Ovary (tissue), 9 donors: ENCODE results near the gene C2orf80. TPM values are rescaled to one million over a fixed set of nuclear protein-coding genes. Genes with fewer than 3 reads are reported as not detected.
A peak's percentile ranks its signal among the peaks of the same experiment; 100 is the strongest.
"Not testable (repeated sequence)": the region's sequence is repeated elsewhere in the genome, so short reads cannot be mapped to it uniquely, and the experiment has no call there.

Source experiments
- DNase-seq, 5 donors: peaks; one replicate each; pipeline ENCODE4 v3.0.0-alpha.2; 2019 to 2020
- H3K27ac ChIP-seq, 2 donors: fragments of 200-600 bp; one replicate each; pipeline versions ENCODE4 v1.5.1 to v1.8.0; 2019 to 2022
- H3K27me3 ChIP-seq: fragments of 200-600 bp; one replicate; pipeline ENCODE4 v1.8.0; 2022
- H3K36me3 ChIP-seq: fragments of 200-600 bp; sonication (generic); one replicate; pipeline ENCODE4 v1.5.1; 2019
- H3K4me1 ChIP-seq: one replicate; pipeline ENCODE4 v1.8.1; 2013; ENCODE audit warnings: mild to moderate bottlenecking, moderate library complexity; ENCODE audit not compliant: insufficient read depth
- H3K4me3 ChIP-seq: fragments of 200-600 bp; sonication (generic); one replicate; pipeline ENCODE4 v1.5.1; 2017
- H3K9me3 ChIP-seq, 2 donors: fragments of 200-600 bp in 1 of 2; sonication (generic) in 1 of 2; one replicate each; pipeline versions ENCODE4 v1.5.1 to v1.8.1; 2013 to 2019; ENCODE audit warnings: mild to moderate bottlenecking in 1 of 2, moderate library complexity in 1 of 2
- EP300 ChIP-seq: sonication (generic); formaldehyde crosslinking; IDR thresholded peaks from one replicate; pipeline ENCODE4 v1.6.1; 2017; ENCODE audit warnings: antibody characterized with exemption
- POLR2A ChIP-seq: fragments of 450-650 bp; IDR thresholded peaks from one replicate; pipeline ENCODE4 v1.6.1; 2017; ENCODE audit warnings: antibody characterized with exemption, mild to moderate bottlenecking, moderate library complexity
- WGBS, 3 donors: extraction: QIAGEN DNeasy Blood & Tissue Kit in 1 of 3; methylation state at CpG; one replicate each; pipeline versions ENCODE4 v1.1.5 to v1.1.7; 2013 to 2017; 5-methylcytosine and 5-hydroxymethylcytosine counted together
- intact Hi-C, 4 donors: fragments of 100-400 bp; cut with DNase I; formaldehyde crosslinking; loops; one replicate each; pipeline versions ENCODE4 v1.11.0 to v1.15.1; 2022 to 2023
- polyA plus RNA-seq, 2 donors: library from polyadenylated mRNA; stranded (reverse); fragments of 200-250 nt in 1 of 2; fragments of 350-450 nt in 1 of 2; fragmentation: Illumina TruSeq in 1 of 2; extraction: RNeasy Lipid Tissue Mini Kit (QIAGEN cat#74804) in 1 of 2; gene quantifications; one replicate each; pipeline ENCODE4 v1.2.3, GENCODE V29; 2013 to 2014
- total RNA-seq, 7 donors: library from RNA; depleted of rRNA in 2 of 7; stranded (reverse); fragments of >200 nt in 2 of 7; fragmentation: NEBNext Ultra II Directional in 3 of 7; extraction: Animal tissue kit (Norgen Biotek cat#: 25700) in 3 of 7; gene quantifications; one replicate each; pipeline versions ENCODE4 v1.1.0 to v1.2.4, GENCODE V29; 2016 to 2023
- TF ChIP-seq, protein P1 (sequence below), 3 donors: fragments of 450-650 bp in 2 of 3; fragments of 200-600 bp in 1 of 3; IDR thresholded peaks; one replicate each; pipeline versions ENCODE4 v1.5.1 to v1.8.0; 2016 to 2022; ENCODE audit warnings: antibody characterized with exemption in 3 of 3, mild to moderate bottlenecking in 1 of 3
- donor health status: DM: no; HTN: no; CAD: no; lungs with moderate emphysema.
- donor health status: DM: no; HTN: no; CAD: no.
- donor health status: Bipolar disorder and iron deficiency.
- donor health status: DM: yes; HTN: yes; CAD: no.
- donor health status: DM: no; HTN: no; CAD: no.
- donor health status: DM: yes; HTN: yes; CAD: no.

The C2orf80 gene
- total and polyA plus RNA-seq, 9 donors = not detected

GRCh38 chr2:208128136-208128535, 61.7 kb downstream of the C2orf80 start:
- H3K9me3 ChIP-seq = no peaks in the 10 kb centered on the region
- no peaks in the 10 kb centered on the region for H3K27me3 ChIP-seq
- H3K4me1 ChIP-seq = no peaks in the 10 kb centered on the region
- intact Hi-C loops = no loop called here
- no peaks in the 10 kb centered on the region for H3K36me3 ChIP-seq
- TF ChIP-seq EP300 (no peak), POLR2A (no peak)
- TF ChIP-seq, protein P1, sequence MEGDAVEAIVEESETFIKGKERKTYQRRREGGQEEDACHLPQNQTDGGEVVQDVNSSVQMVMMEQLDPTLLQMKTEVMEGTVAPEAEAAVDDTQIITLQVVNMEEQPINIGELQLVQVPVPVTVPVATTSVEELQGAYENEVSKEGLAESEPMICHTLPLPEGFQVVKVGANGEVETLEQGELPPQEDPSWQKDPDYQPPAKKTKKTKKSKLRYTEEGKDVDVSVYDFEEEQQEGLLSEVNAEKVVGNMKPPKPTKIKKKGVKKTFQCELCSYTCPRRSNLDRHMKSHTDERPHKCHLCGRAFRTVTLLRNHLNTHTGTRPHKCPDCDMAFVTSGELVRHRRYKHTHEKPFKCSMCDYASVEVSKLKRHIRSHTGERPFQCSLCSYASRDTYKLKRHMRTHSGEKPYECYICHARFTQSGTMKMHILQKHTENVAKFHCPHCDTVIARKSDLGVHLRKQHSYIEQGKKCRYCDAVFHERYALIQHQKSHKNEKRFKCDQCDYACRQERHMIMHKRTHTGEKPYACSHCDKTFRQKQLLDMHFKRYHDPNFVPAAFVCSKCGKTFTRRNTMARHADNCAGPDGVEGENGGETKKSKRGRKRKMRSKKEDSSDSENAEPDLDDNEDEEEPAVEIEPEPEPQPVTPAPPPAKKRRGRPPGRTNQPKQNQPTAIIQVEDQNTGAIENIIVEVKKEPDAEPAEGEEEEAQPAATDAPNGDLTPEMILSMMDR (IDR thresholded peaks at IDR 0.05) = no peak
- H3K27ac ChIP-seq = no peak overlapping the region
- WGBS, 3 donors = 96 to 98% (median 97%) methylated on average over 12 of the region's 12 CpGs
- no peak for DNase-seq
- H3K4me3 ChIP-seq = no peak overlapping the region

- no peak overlapping the region for H3K27ac ChIP-seq
Measured at GRCh38 chr2:208127090-208127489, 62.7 kb downstream of the C2orf80 start.

DNA sequence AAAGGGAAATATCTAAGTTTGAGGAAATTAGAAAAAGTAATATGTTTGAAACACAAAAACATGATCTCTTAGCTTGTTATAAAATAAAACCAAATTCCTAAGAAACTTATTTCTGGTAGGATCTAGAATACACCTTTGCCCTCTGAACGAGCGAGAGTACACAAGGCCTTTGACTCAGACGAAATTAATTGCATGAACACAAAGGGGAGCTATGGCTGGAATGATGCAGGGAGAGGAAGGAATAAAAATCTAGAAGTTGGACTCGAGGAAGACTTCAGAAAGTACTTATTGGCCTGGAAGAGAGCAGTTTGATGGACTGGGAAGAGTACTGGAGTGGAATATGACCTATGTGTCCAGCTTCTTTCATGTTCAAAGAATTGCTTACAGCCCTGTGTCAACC, 64.6 kb downstream of the C2orf80 start:
- WGBS, 3 donors = 92 to 95% (median 93%) methylated on average over 4 of the region's 4 CpGs
- no peak for TF ChIP-seq POLR2A
- TF ChIP-seq EP300 = no peak
- TF ChIP-seq, protein P1 (IDR thresholded peaks at IDR 0.05) = no peak
- H3K4me1 ChIP-seq = no peaks in the 10 kb centered on the region
- intact Hi-C loops = no loop called here
- no peak overlapping the region for H3K27ac ChIP-seq
- H3K36me3 ChIP-seq = no peaks in the 10 kb centered on the region
- H3K9me3 ChIP-seq = no peaks in the 10 kb centered on the region
- H3K27me3 ChIP-seq = no peaks in the 10 kb centered on the region
- no peak for DNase-seq
- H3K4me3 ChIP-seq = no peak overlapping the region

More at GRCh38 chr2:208127090-208127489, 62.7 kb downstream of the C2orf80 start:
- no peaks in the 10 kb centered on the region for H3K9me3 ChIP-seq
- TF ChIP-seq EP300 (no peak), POLR2A (no peak)
- TF ChIP-seq, protein P1 (IDR thresholded peaks at IDR 0.05) = no peak
- H3K4me1 ChIP-seq = no peaks in the 10 kb centered on the region
- no peak overlapping the region for H3K4me3 ChIP-seq
- DNase-seq = no peak
- intact Hi-C loops = no loop called here
- 96 to 97% (median 96%) methylated on average over 4 of the region's 4 CpGs for WGBS, 3 donors
- H3K27me3 ChIP-seq = no peaks in the 10 kb centered on the region
- H3K36me3 ChIP-seq = no peaks in the 10 kb centered on the region

- peak within 1 kb of the TSS; percentile 19 for H3K4me3 ChIP-seq
- H3K36me3 ChIP-seq, intact Hi-C loops, H3K4me1 ChIP-seq, H3K9me3 ChIP-seq, H3K27ac ChIP-seq, H3K27me3 ChIP-seq: not testable (repeated sequence)
- 5 to 10% (median 7%) methylated on average over 45 to 46 of the region's 46 CpGs for WGBS, 3 donors
- DNase-seq = peak in 2 of 5 donors; percentile 39 to 51
Measured at GRCh38 chr2:208124013-208124715, 65.7 kb downstream of the C2orf80 start, which contains the start of gene CRYGD. Gene CRYGD (minus strand): TSS chr2:208124524. CDS start chr2:208124473, 51 bp downstream.

GRCh38 chr2:208122248-208122647, 67.6 kb downstream of the C2orf80 start:
- 90 to 95% (median 94%) methylated on average over 1 of the region's 1 CpG for WGBS, 3 donors
- no peak overlapping the region for H3K27ac ChIP-seq
- no peak for TF ChIP-seq EP300
- TF ChIP-seq, protein P1 (IDR thresholded peaks at IDR 0.05) = no peak
- no peak for TF ChIP-seq POLR2A
- H3K4me1 ChIP-seq = no peaks in the 10 kb centered on the region
- H3K9me3 ChIP-seq = no peaks in the 10 kb centered on the region
- H3K36me3 ChIP-seq = no peaks in the 10 kb centered on the region
- H3K27me3 ChIP-seq = no peaks in the 10 kb centered on the region
- H3K4me3 ChIP-seq = no peak overlapping the region
- intact Hi-C loops = no loop called here
- DNase-seq = no peak
